PFSK-1 (cell line): Measurements from ENCODE around the gene ANGPTL4.
A peak's percentile ranks its signal among the peaks of the same experiment; 100 is the strongest.

Source experiments
- FOXP2 ChIP-seq: optimal IDR thresholded peaks from 2 replicates; pipeline ENCODE3; 2011; ENCODE audit warnings: borderline replicate concordance, control low read depth, inconsistent platforms; ENCODE audit not compliant: insufficient read depth; ENCODE audit errors: extremely low read length, extremely low read depth
- POLR2AphosphoS5 ChIP-seq: IDR thresholded peaks from 2 replicates; pipeline ENCODE4 v1.6.1; 2012; ENCODE audit warnings: low read depth, mild to moderate bottlenecking, control low read depth, low read length, moderate library complexity
- SIN3A ChIP-seq: IDR thresholded peaks from 2 replicates; pipeline ENCODE4 v1.6.1; 2012; ENCODE audit warnings: mild to moderate bottlenecking, low read length, moderate library complexity, borderline replicate concordance; ENCODE audit not compliant: insufficient read depth
- TAF1 ChIP-seq: IDR thresholded peaks from 2 replicates; pipeline ENCODE4 v1.6.1; 2012; ENCODE audit warnings: low read length, control low read depth, borderline replicate concordance; ENCODE audit not compliant: insufficient read depth
- TF ChIP-seq, protein P1 (sequence below), 2 experiments: IDR thresholded peaks; 2 replicates each; pipeline versions ENCODE4 v1.6.1 to v1.8.0; 2011 to 2012; ENCODE audit warnings: low read depth in 2 of 2, low read length in 2 of 2, control low read depth in 1 of 2, inconsistent platforms in 1 of 2, mild to moderate bottlenecking in 1 of 2, moderate library complexity in 1 of 2; ENCODE audit not compliant: insufficient read depth in 1 of 2

Gene ANGPTL4

GRCh38 chr19:8361921-8362793, 1.8 kb upstream of the ANGPTL4 start:
- TF ChIP-seq TAF1 (no peak), FOXP2 (peak; percentile 50), POLR2AphosphoS5 (no peak)

GRCh38 chr19:8366121-8366581, 2.2 kb downstream of the ANGPTL4 start:
- TF ChIP-seq TAF1 (no peak), FOXP2 (no peak), SIN3A (no peak), POLR2AphosphoS5 (no peak)
- TF ChIP-seq, protein P1, sequence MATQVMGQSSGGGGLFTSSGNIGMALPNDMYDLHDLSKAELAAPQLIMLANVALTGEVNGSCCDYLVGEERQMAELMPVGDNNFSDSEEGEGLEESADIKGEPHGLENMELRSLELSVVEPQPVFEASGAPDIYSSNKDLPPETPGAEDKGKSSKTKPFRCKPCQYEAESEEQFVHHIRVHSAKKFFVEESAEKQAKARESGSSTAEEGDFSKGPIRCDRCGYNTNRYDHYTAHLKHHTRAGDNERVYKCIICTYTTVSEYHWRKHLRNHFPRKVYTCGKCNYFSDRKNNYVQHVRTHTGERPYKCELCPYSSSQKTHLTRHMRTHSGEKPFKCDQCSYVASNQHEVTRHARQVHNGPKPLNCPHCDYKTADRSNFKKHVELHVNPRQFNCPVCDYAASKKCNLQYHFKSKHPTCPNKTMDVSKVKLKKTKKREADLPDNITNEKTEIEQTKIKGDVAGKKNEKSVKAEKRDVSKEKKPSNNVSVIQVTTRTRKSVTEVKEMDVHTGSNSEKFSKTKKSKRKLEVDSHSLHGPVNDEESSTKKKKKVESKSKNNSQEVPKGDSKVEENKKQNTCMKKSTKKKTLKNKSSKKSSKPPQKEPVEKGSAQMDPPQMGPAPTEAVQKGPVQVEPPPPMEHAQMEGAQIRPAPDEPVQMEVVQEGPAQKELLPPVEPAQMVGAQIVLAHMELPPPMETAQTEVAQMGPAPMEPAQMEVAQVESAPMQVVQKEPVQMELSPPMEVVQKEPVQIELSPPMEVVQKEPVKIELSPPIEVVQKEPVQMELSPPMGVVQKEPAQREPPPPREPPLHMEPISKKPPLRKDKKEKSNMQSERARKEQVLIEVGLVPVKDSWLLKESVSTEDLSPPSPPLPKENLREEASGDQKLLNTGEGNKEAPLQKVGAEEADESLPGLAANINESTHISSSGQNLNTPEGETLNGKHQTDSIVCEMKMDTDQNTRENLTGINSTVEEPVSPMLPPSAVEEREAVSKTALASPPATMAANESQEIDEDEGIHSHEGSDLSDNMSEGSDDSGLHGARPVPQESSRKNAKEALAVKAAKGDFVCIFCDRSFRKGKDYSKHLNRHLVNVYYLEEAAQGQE (IDR thresholded peaks at IDR 0.05; ENCODE audit: insufficient read depth in 1 of 2, low read depth in 2 of 2, low read length in 2 of 2), result no peak

DNA sequence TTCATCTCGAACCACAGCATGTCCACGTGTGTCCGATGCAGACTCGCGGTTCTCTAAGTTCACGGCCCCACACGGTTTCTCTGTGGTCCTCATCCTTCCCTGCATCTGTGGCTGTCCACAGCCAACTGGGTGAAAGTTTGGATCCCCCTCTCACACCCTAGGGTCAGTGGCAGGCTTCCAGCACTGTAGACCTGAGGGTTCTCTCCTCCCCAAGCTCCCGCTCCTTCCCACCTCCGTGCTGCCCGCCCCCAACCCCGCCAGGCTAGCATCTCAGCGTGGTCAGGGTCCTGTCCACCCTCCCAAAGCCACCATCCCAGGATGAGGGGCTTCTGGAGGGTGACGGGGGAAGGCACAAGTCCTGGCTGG, 3.0 kb downstream of the ANGPTL4 start:
- TF ChIP-seq TAF1 (no peak), FOXP2 (no peak), SIN3A (no peak), POLR2AphosphoS5 (no peak)
- TF ChIP-seq, protein P1 (IDR thresholded peaks at IDR 0.05; ENCODE audit: insufficient read depth in 1 of 2, low read depth in 2 of 2, low read length in 2 of 2), result no peak

GRCh38 chr19:8367327-8368001, 3.5 kb downstream of the ANGPTL4 start:
- TF ChIP-seq TAF1 (peak; percentile 18; the same call in 1 of the 2 replicates), SIN3A (no peak), POLR2AphosphoS5 (0 out of 2 replicates have a peak, but pooled peaks have one; percentile 32), FOXP2 (peak; percentile 53)
- TF ChIP-seq, protein P1 (IDR thresholded peaks at IDR 0.05; ENCODE audit: insufficient read depth in 1 of 2, low read depth in 2 of 2, low read length in 2 of 2), result peak in 1 of 2 experiments; percentile 54; a peak in 1 of 4 replicates

- TF ChIP-seq FOXP2 (no peak), TAF1 (no peak), SIN3A (no peak), POLR2AphosphoS5 (no peak)
- TF ChIP-seq, protein P1 (IDR thresholded peaks at IDR 0.05; ENCODE audit: insufficient read depth in 1 of 2, low read depth in 2 of 2, low read length in 2 of 2), result no peak
Observed at GRCh38 chr19:8370176-8371010, 6.4 kb downstream of the ANGPTL4 start.
